Upper lobe of left lung (tissue), 4 donors: ENCODE data around the gene ZNF248.

Source experiments
- CTCF ChIP-seq, 6 experiments: fragments of 450-650 bp in 4 of 6; fragments of 200-600 bp in 2 of 6; sonication (generic) in 2 of 6; IDR thresholded peaks; one replicate each; pipeline ENCODE4 v1.5.1; 2016 to 2019; ENCODE audit warnings: antibody characterized with exemption in 6 of 6
- POLR2A ChIP-seq, 4 donors: fragments of 450-650 bp; IDR thresholded peaks; one replicate each; pipeline ENCODE4 v1.5.1; 2016 to 2017; ENCODE audit warnings: antibody characterized with exemption in 4 of 4, mild to moderate bottlenecking in 2 of 4

GRCh38 chr10:37826806-37827205 is 30.6 kb downstream of the ZNF248 start:
- TF ChIP-seq CTCF (IDR thresholded peaks at IDR 0.05), result no peak
- no peak for TF ChIP-seq POLR2A (IDR thresholded peaks at IDR 0.05)
